Endothelial cell of umbilical vein (primary cell): Measurements from ENCODE around the gene PIK3CG.
"Not testable (repeated sequence)": the region's sequence is repeated elsewhere in the genome, so short reads cannot be mapped to it uniquely, and the experiment has no call there.

ENCODE experiments used
- CTCF ChIP-seq, 2 donors: IDR thresholded peaks; 1 replicate in 1 of 2; 2 replicates in 1 of 2; pipeline ENCODE4 v1.5.1; 2011; ENCODE audit warnings: low read length in 2 of 2, mild to moderate bottlenecking in 2 of 2, moderate library complexity in 2 of 2, control low read depth in 1 of 2, inconsistent platforms in 1 of 2, low read depth in 1 of 2; ENCODE audit not compliant: insufficient read depth in 1 of 2; ENCODE audit errors: extremely low read depth in 1 of 2
- EZH2 ChIP-seq: IDR thresholded peaks from 2 replicates; pipeline ENCODE4 v1.6.1; 2012; ENCODE audit warnings: borderline replicate concordance, low read depth, mild to moderate bottlenecking, moderate library complexity, low read length, inconsistent platforms; ENCODE audit not compliant: severe bottlenecking
- FOS ChIP-seq: IDR thresholded peaks from 2 replicates; pipeline ENCODE4 v1.6.1; 2011; ENCODE audit warnings: mild to moderate bottlenecking, low read length, moderate library complexity, borderline replicate concordance; ENCODE audit not compliant: insufficient read depth
- GATA2 ChIP-seq: IDR thresholded peaks from 2 replicates; pipeline ENCODE4 v1.7.0; 2011; ENCODE audit warnings: low read depth, mild to moderate bottlenecking, moderate library complexity, mixed read lengths, low read length; ENCODE audit not compliant: insufficient read length, insufficient read depth
- JUN ChIP-seq: IDR thresholded peaks from 2 replicates; pipeline ENCODE4 v1.6.1; 2011; ENCODE audit warnings: borderline replicate concordance, low read depth; ENCODE audit not compliant: insufficient read length, insufficient read depth
- MAX ChIP-seq: IDR thresholded peaks from 2 replicates; pipeline ENCODE4 v1.6.1; 2011; ENCODE audit not compliant: insufficient read depth, insufficient read length
- MYC ChIP-seq: IDR thresholded peaks from one replicate; pipeline ENCODE4 v1.6.1; 2011; ENCODE audit warnings: mild to moderate bottlenecking, low read depth, low read length
- POLR2A ChIP-seq: IDR thresholded peaks from 2 replicates; pipeline ENCODE4 v1.6.1; 2012; ENCODE audit warnings: low read depth, mild to moderate bottlenecking, control low read depth, low read length
- POLR2AphosphoS5 ChIP-seq: IDR thresholded peaks from 2 replicates; pipeline ENCODE4 v1.6.1; 2012; ENCODE audit warnings: low read depth, mild to moderate bottlenecking, control low read depth, low read length, moderate library complexity; ENCODE audit not compliant: insufficient read depth

GRCh38 chr7:106830896-106831295 lies 34.2 kb upstream of the PIK3CG start:
- not testable (repeated sequence) for TF ChIP-seq CTCF (IDR thresholded peaks at IDR 0.05; ENCODE audit: extremely low read depth in 1 of 2, insufficient read depth in 1 of 2, low read depth in 1 of 2, low read length in 2 of 2); POLR2AphosphoS5; POLR2A; MYC; FOS; EZH2; GATA2; MAX; JUN
